ENCODE measurements around the gene HMSD. TPM values are rescaled to one million over a fixed set of nuclear protein-coding genes. Genes with fewer than 3 reads are reported as not detected.

HMSD gene
- polyA plus RNA-seq, 3 donors, result not detected

- no CpG with 5 or more reads among the region's 1 CpG for WGBS (ENCODE audit: insufficient coverage)
- peaks cover 29 to 48% of the 10 kb centered on the region in 2 donors for H3K4me1 ChIP-seq (ENCODE audit: control insufficient read depth in 1 of 2, insufficient read depth in 2 of 2, low read length in 2 of 2)
- no peak overlapping the region for H3K4me3 ChIP-seq (replicated peaks in 1 of 3; ENCODE audit: low read depth in 2 of 3, low read length in 3 of 3)
- no peak for TF ChIP-seq CTCF (IDR thresholded peaks at IDR 0.05)
- peaks cover 25 to 47% of the 10 kb centered on the region in 2 donors for H3K36me3 ChIP-seq (replicated peaks in 1 of 2; ENCODE audit: control insufficient read depth in 1 of 2, insufficient read depth in 2 of 2, low read length in 2 of 2)
- no peak overlapping the region for H3K4me2 ChIP-seq (replicated peaks; ENCODE audit: extremely low read depth, low read length, poor library complexity, severe bottlenecking)
- no peak for DNase-seq
- no peak overlapping the region for H2AFZ ChIP-seq (ENCODE audit: insufficient read depth, low read depth, low read length, poor library complexity, severe bottlenecking)
- peaks cover 60% of the 10 kb centered on the region for H3K79me2 ChIP-seq (ENCODE audit: insufficient read depth, low read length)
- H3K9me3 ChIP-seq (replicated peaks in 1 of 2; ENCODE audit: control insufficient read depth in 1 of 2, insufficient read depth in 1 of 2, low read length in 2 of 2), result peaks cover 0 to 2% of the 10 kb centered on the region in 2 donors
- H3K27me3 ChIP-seq (ENCODE audit: control insufficient read depth in 2 of 2, insufficient read depth in 2 of 2, low read length in 2 of 2), result no peaks in the 10 kb centered on the region
- no peak overlapping the region for H3K27ac ChIP-seq (ENCODE audit: low read depth in 1 of 2, low read length in 2 of 2)
- Mint-ChIP-seq H3K9me3 (peaks cover 0 to 6% (median 3%) of the 10 kb centered on the region in 7 donors), H3K4me1 (peaks cover 65% of the 10 kb centered on the region), H3K27ac (peak overlapping the region in 1 of 7 donors; percentile 28), H3K4me3 (no peak overlapping the region), H3K27me3 (ENCODE audit: low read depth in 3 of 3) (peaks cover 0 to 2% (median 0%) of the 10 kb centered on the region in 3 donors), H3K36me3 (peaks cover 35 to 49% of the 10 kb centered on the region in 2 donors)
- intact Hi-C loops (cut with micrococcal nuclease), result no loop called here
- H3K9ac ChIP-seq (ENCODE audit: insufficient read depth, low read length, poor library complexity, severe bottlenecking), result no peak overlapping the region
- H4K20me1 ChIP-seq (ENCODE audit: insufficient read depth, low read length), result no peaks in the 10 kb centered on the region
These were observed 44.4 kb upstream of the HMSD start for GRCh38 chr18:63904694-63905093.

- WGBS (ENCODE audit: insufficient coverage), result no CpG with 5 or more reads among the region's 2 CpGs
- peaks cover 0 to 2% of the 10 kb centered on the region in 2 donors for H3K9me3 ChIP-seq (replicated peaks in 1 of 2; ENCODE audit: control insufficient read depth in 1 of 2, insufficient read depth in 1 of 2, low read length in 2 of 2)
- H3K36me3 ChIP-seq (replicated peaks in 1 of 2; ENCODE audit: control insufficient read depth in 1 of 2, insufficient read depth in 2 of 2, low read length in 2 of 2), result peaks cover 22 to 41% of the 10 kb centered on the region in 2 donors
- intact Hi-C loops (cut with micrococcal nuclease), result no loop called here
- H4K20me1 ChIP-seq (ENCODE audit: insufficient read depth, low read length), result no peaks in the 10 kb centered on the region
- Mint-ChIP-seq H3K4me3 (no peak overlapping the region), H3K36me3 (peaks cover 31 to 42% of the 10 kb centered on the region in 2 donors), H3K27ac (peak overlapping the region in 4 of 7 donors; percentile 8 to 82 (median 48)), H3K27me3 (ENCODE audit: low read depth in 3 of 3) (peaks cover 0 to 2% (median 0%) of the 10 kb centered on the region in 3 donors), H3K9me3 (peaks cover 0 to 6% (median 3%) of the 10 kb centered on the region in 7 donors), H3K4me1 (peaks cover 70% of the 10 kb centered on the region)
- H3K79me2 ChIP-seq (ENCODE audit: insufficient read depth, low read length), result peaks cover 60% of the 10 kb centered on the region
- no peak overlapping the region for H3K4me2 ChIP-seq (replicated peaks; ENCODE audit: extremely low read depth, low read length, poor library complexity, severe bottlenecking)
- DNase-seq, result peak in 1 of 3 donors; percentile 69
- H3K4me1 ChIP-seq (ENCODE audit: control insufficient read depth in 1 of 2, insufficient read depth in 2 of 2, low read length in 2 of 2), result peaks cover 36 to 55% of the 10 kb centered on the region in 2 donors
- peak overlapping the region in 1 of 2 donors; percentile 80 for H3K27ac ChIP-seq (ENCODE audit: low read depth in 1 of 2, low read length in 2 of 2)
- H3K9ac ChIP-seq (ENCODE audit: insufficient read depth, low read length, poor library complexity, severe bottlenecking), result no peak overlapping the region
- no peaks in the 10 kb centered on the region for H3K27me3 ChIP-seq (ENCODE audit: control insufficient read depth in 2 of 2, insufficient read depth in 2 of 2, low read length in 2 of 2)
- no peak overlapping the region for H3K4me3 ChIP-seq (replicated peaks in 1 of 3; ENCODE audit: low read depth in 2 of 3, low read length in 3 of 3)
- TF ChIP-seq CTCF (IDR thresholded peaks at IDR 0.05), result no peak
- no peak overlapping the region for H2AFZ ChIP-seq (ENCODE audit: insufficient read depth, low read depth, low read length, poor library complexity, severe bottlenecking)
These were observed 43.7 kb upstream of the HMSD start for GRCh38 chr18:63905361-63905760.
